ENCODE measurements around the gene LDB2. TPM values are rescaled to one million over a fixed set of nuclear protein-coding genes. Genes with fewer than 3 reads are reported as not detected.
A peak's percentile ranks its signal among the peaks of the same experiment; 100 is the strongest.
"Not testable (repeated sequence)": the region's sequence is repeated elsewhere in the genome, so short reads cannot be mapped to it uniquely, and the experiment has no call there.

LDB2 gene
- total and polyA plus RNA-seq, 4 donors = 11.0 to 128 (median 55.7) TPM

DNA sequence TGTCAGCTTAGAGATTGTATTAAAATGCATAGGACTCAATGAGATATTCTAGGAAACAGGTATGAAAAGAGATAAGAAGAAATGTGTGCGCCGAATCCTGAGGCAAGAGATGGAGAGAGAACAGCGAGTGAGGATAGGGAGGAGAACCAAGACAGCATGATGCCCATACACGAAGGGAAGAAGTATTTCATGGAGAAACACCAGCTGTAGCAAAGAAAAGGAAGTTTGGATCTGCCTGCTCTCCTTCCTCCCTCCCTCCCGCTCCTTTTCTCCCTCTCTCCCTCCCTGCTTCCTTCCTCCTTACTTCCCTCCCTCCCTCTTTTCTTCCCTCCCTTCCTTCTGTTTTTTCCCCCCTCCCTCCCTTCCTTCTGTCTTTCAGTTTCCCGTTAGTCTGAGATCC lies 353.6 kb downstream of the LDB2 start:
- Histone ChIP-seq H3K4me3 (ENCODE audit: low read length in 2 of 2) (no peak overlapping the region), H3K27ac (ENCODE audit: low read depth in 1 of 2, low read length in 2 of 2) (no peak overlapping the region), H3K36me3 (ENCODE audit: control insufficient read depth in 1 of 2, insufficient read depth in 2 of 2, low read length in 1 of 2) (no peaks in the 10 kb centered on the region), H3K27me3 (ENCODE audit: control insufficient read depth in 1 of 2, insufficient read depth in 2 of 2, low read length in 1 of 2) (no peaks in the 10 kb centered on the region), H3K9me3 (ENCODE audit: control insufficient read depth, low read length) (no peaks in the 10 kb centered on the region), H3K4me1 (ENCODE audit: control insufficient read depth in 1 of 2, insufficient read depth in 2 of 2, low read length in 2 of 2) (no peaks in the 10 kb centered on the region)
- DNase-seq = no peak
- intact Hi-C loops (cut with DNase I) = no loop called here
- 84 to 90% methylated on average over 6 of the region's 6 CpGs for WGBS, 2 donors
- ATAC-seq (ENCODE audit: low FRiP score) = no peak

DNA sequence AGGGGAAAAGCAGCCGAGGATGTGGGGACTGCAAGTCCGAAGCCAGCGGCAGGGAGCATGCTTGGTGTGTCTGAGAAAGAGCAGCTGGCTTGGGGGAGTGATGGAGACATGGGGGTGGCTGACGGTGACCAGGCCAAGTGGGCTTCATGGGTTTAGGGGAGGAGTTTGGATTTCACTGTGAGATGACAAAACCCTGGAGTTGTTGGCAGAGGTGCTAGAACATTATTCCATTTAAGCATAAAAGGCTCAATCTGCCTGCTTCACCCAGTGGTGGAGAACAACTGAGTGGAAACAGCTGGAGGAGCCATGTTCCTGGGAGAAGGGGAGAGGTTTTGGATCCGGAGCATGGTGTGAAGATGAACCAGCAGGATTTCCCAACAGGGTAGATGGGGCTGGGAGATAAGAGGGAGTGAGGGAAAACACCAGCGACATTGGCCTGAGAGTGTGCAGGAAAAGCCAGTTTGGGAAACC lies 354.2 kb downstream of the LDB2 start:
- Histone ChIP-seq H3K36me3 (ENCODE audit: control insufficient read depth in 1 of 2, insufficient read depth in 2 of 2, low read length in 1 of 2) (no peaks in the 10 kb centered on the region), H3K9me3 (ENCODE audit: control insufficient read depth, low read length) (no peaks in the 10 kb centered on the region), H3K27me3 (ENCODE audit: control insufficient read depth in 1 of 2, insufficient read depth in 2 of 2, low read length in 1 of 2) (no peaks in the 10 kb centered on the region), H3K4me1 (ENCODE audit: control insufficient read depth in 1 of 2, insufficient read depth in 2 of 2, low read length in 2 of 2) (no peaks in the 10 kb centered on the region), H3K27ac (ENCODE audit: low read depth in 1 of 2, low read length in 2 of 2) (no peak overlapping the region), H3K4me3 (ENCODE audit: low read length in 2 of 2) (no peak overlapping the region)
- 56 to 67% methylated on average over 6 of the region's 6 CpGs for WGBS, 2 donors
- DNase-seq = peak; percentile 53 to 76
- ATAC-seq (ENCODE audit: low FRiP score) = peak; percentile 66
- intact Hi-C loops (cut with DNase I) = no loop called here

DNA sequence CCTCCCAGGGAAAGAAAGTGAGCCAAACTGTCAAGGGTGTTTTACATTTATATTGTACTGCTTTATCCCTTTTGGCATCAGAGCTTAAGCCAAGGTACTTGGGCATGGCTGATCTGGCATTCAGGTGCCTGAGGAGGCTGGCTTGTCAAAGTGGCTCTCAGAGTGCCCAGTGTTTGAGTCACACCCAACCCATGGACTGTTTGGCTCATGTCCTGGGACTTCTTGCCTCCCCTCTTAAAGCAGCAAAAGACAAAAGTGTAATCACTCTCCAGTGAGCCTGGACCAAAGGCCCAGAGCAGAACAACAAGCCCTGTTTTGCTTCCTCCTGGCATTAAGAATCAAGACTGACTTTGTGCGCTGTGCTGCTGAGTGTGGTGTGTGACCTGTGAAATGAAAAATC lies 360.5 kb downstream of the LDB2 start:
- Histone ChIP-seq H3K27me3 (ENCODE audit: control insufficient read depth in 1 of 2, insufficient read depth in 2 of 2, low read length in 1 of 2) (no peaks in the 10 kb centered on the region), H3K9me3 (ENCODE audit: control insufficient read depth, low read length) (no peaks in the 10 kb centered on the region), H3K36me3 (ENCODE audit: control insufficient read depth in 1 of 2, insufficient read depth in 2 of 2, low read length in 1 of 2) (no peaks in the 10 kb centered on the region), H3K4me1 (ENCODE audit: control insufficient read depth in 1 of 2, insufficient read depth in 2 of 2, low read length in 2 of 2) (peaks cover 3 to 4% of the 10 kb centered on the region in 2 donors), H3K4me3 (ENCODE audit: low read length in 2 of 2) (no peak overlapping the region), H3K27ac (ENCODE audit: low read depth in 1 of 2, low read length in 2 of 2) (no peak overlapping the region)
- peak; percentile 24 for ATAC-seq (ENCODE audit: low FRiP score)
- WGBS, 2 donors = 26 to 28% methylated on average over 1 of the region's 1 CpG
- no peak for DNase-seq
- intact Hi-C loops (cut with DNase I) = no loop called here

DNA sequence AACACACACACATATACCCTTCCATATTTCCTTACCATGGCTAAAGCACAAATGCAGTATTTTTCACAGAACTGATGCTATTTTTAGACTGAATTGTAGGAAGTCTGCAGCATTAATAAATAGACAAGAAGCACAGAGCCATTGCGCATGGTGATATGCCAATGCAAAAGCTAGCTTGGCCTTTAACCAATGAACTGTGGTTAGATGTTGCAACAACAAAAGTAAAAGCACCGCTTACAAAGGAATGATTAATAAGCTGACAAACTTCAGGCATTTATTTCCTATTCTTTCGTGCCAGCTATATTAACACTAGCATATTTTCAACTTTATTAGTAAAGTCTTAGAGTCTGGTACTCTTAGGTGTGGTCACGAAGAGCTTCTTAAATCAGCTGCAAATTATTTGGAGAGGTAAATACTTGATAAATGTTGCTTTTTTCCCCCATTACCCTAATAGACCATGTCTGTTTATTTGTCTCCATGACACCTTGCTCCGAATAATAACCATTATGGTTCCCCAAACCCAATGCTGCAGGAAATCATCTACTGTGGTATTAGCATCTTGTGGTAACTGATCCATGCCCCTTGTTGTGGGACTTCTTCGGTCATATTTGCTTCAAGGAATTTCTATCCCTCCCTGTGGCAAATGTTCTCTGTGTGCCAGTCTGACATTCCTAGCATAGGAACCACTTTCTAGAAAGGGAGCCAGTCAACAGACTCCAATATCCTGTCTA lies 366.0 kb downstream of the LDB2 start:
- no peak for DNase-seq
- H3K4me3 ChIP-seq (ENCODE audit: low read length in 2 of 2) = no peak overlapping the region
- intact Hi-C loops (cut with DNase I) = no loop called here
- no peaks in the 10 kb centered on the region for H3K27me3 ChIP-seq (ENCODE audit: control insufficient read depth in 1 of 2, insufficient read depth in 2 of 2, low read length in 1 of 2)
- no peaks in the 10 kb centered on the region for H3K36me3 ChIP-seq (ENCODE audit: control insufficient read depth in 1 of 2, insufficient read depth in 2 of 2, low read length in 1 of 2)
- peak overlapping the region; percentile 32 to 61 for H3K27ac ChIP-seq (ENCODE audit: low read depth in 1 of 2, low read length in 2 of 2)
- WGBS, 2 donors = 20 to 21% methylated on average over 6 of the region's 6 CpGs
- ATAC-seq (ENCODE audit: low FRiP score) = peak; percentile 63
- peaks cover 3 to 7% of the 10 kb centered on the region in 2 donors for H3K4me1 ChIP-seq (ENCODE audit: control insufficient read depth in 1 of 2, insufficient read depth in 2 of 2, low read length in 2 of 2)
- no peaks in the 10 kb centered on the region for H3K9me3 ChIP-seq (ENCODE audit: control insufficient read depth, low read length)

DNA sequence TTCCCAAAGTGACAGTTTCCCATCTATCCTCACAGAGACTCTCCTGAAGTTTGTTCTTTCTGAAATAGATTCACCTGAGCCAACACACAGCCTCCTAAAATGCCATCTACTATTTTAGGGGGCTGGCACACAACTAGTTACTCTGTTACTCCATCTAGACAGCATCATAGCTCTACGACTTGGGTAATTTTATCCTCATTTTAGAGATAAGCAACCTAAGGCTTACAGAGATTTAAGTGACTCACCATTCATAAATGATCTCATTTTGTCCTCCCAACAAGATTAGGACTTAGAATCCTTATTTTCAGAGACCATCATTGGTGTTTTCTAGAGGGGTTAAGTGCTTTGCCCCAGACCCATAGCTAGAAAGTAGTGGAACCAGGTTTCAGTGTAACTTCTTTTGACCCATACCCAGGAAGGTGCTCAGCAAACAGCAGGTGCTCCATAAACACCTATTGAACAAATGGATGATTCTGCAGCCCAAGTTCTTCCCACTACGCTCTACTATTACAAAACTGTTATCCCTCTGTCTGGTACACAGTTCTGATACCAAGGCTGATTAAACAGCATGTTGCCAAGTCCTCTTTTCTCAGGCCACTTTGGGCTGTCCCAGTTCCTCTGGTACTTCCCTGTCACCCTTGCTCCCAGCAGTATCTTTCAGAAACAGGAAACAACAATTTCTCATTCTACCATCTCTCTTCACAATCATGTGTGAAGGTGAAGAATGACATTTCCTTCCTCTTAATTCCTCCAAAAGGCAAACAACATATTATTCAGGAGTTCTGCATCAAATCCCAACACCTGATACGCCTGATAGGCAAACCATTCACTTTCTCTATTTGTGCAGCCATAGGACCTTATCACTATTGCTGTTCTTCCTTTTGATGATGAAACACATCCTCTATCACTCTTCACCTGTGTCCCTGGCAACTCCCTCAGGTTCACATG lies 367.5 kb downstream of the LDB2 start:
- H3K36me3 ChIP-seq (ENCODE audit: control insufficient read depth in 1 of 2, insufficient read depth in 2 of 2, low read length in 1 of 2) = no peaks in the 10 kb centered on the region
- no peaks in the 10 kb centered on the region for H3K27me3 ChIP-seq (ENCODE audit: control insufficient read depth in 1 of 2, insufficient read depth in 2 of 2, low read length in 1 of 2)
- H3K4me1 ChIP-seq (ENCODE audit: control insufficient read depth in 1 of 2, insufficient read depth in 2 of 2, low read length in 2 of 2) = peaks cover 3% of the 10 kb centered on the region in 2 donors
- H3K27ac ChIP-seq (ENCODE audit: low read depth in 1 of 2, low read length in 2 of 2) = no peak overlapping the region
- intact Hi-C loops (cut with DNase I) = no loop called here
- no peak overlapping the region for H3K4me3 ChIP-seq (ENCODE audit: low read length in 2 of 2)
- ATAC-seq (ENCODE audit: low FRiP score) (no peak), DNase-seq (no peak)
- WGBS, 2 donors = 61 to 62% methylated on average over 3 of the region's 3 CpGs
- no peaks in the 10 kb centered on the region for H3K9me3 ChIP-seq (ENCODE audit: control insufficient read depth, low read length)

DNA sequence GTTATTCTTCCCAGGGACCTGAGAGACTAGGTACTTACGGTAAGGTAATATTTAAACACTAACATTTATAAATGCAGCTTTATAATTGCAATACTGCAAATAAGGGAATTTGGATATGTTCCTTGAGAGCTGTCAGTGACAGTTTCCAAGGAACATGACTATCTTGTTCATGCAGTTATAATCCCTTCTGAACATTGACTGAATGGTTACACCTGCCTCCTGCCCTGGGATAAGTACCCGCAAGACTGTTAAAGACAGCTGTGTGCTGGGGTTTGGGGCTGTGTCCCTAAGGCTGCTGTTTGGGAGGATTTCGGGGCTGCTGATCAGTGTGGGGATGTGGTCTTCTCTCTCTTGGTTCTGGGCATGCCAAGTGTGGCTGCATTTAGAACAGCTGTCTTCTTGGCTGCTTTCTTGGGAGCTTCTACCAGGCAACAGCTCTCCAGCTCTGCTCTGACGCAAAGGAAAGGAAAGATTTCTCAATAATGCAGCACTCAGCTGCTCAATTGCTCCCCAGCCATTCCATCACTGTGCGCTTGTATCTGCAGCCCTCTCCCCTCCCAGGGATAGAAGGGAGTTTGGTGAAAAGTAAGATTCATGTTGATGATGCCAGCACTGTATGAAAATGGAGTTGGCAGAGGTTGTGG lies 373.4 kb downstream of the LDB2 start:
- DNase-seq (no peak), ATAC-seq (ENCODE audit: low FRiP score) (peak; percentile 66)
- no peak overlapping the region for H3K27ac ChIP-seq (ENCODE audit: low read depth in 1 of 2, low read length in 2 of 2)

DNA sequence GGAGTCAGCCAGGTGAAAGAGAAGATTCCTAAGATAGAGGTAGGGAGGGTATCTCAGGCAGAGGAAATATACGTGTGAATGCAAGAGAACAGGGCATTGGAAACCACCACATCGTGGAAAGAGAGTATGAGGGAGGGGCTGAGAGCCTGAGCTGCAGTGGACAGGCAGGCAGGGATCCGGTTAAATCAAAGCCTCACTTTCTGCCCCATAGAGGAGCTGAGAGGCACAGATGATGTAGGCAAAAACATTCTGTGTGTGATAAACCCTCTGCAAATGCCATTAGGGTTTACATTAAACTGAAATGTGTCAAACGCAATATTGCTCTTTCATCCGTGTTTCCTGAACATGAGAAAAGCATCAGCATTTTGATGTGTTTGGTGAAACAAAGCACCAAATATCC lies 374.0 kb downstream of the LDB2 start:
- DNase-seq (no peak), ATAC-seq (ENCODE audit: low FRiP score) (no peak)
- no peaks in the 10 kb centered on the region for H3K9me3 ChIP-seq (ENCODE audit: control insufficient read depth, low read length)
- H3K36me3 ChIP-seq (ENCODE audit: control insufficient read depth in 1 of 2, insufficient read depth in 2 of 2, low read length in 1 of 2) = no peaks in the 10 kb centered on the region
- H3K4me1 ChIP-seq (ENCODE audit: control insufficient read depth in 1 of 2, insufficient read depth in 2 of 2, low read length in 2 of 2) = no peaks in the 10 kb centered on the region
- no peak overlapping the region for H3K27ac ChIP-seq (ENCODE audit: low read depth in 1 of 2, low read length in 2 of 2)
- intact Hi-C loops (cut with DNase I) = no loop called here
- WGBS, 2 donors = 71 to 75% methylated on average over 5 of the region's 5 CpGs
- no peak overlapping the region for H3K4me3 ChIP-seq (ENCODE audit: low read length in 2 of 2)
- no peaks in the 10 kb centered on the region for H3K27me3 ChIP-seq (ENCODE audit: control insufficient read depth in 1 of 2, insufficient read depth in 2 of 2, low read length in 1 of 2)

More for the DNA sequence above, 373.4 kb downstream of the LDB2 start:
- Histone ChIP-seq H3K4me1 (ENCODE audit: control insufficient read depth in 1 of 2, insufficient read depth in 2 of 2, low read length in 2 of 2) (no peaks in the 10 kb centered on the region), H3K36me3 (ENCODE audit: control insufficient read depth in 1 of 2, insufficient read depth in 2 of 2, low read length in 1 of 2) (no peaks in the 10 kb centered on the region), H3K4me3 (ENCODE audit: low read length in 2 of 2) (no peak overlapping the region), H3K27me3 (ENCODE audit: control insufficient read depth in 1 of 2, insufficient read depth in 2 of 2, low read length in 1 of 2) (no peaks in the 10 kb centered on the region), H3K9me3 (ENCODE audit: control insufficient read depth, low read length) (no peaks in the 10 kb centered on the region)
- intact Hi-C loops (cut with DNase I) = no loop called here
- WGBS, 2 donors = 88 to 91% methylated on average over 5 of the region's 5 CpGs

DNA sequence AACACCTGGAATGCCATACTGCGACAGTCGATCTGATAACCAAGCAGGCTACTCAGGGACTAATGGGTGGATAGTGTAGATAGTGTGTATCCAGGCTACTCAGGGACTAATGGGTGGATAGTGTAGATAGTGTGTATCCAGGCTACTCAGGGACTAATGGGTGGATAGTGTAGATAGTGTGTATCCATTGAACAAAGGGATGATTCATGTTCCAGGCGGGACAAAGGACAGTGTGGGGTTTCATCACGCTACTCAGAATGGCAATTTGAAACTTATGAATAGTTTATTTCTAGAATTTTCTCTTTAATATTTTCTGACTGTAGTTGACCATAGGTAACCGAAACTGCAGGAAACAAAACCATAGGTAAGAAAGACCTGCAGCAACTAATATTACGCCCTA lies 374.9 kb downstream of the LDB2 start:
- H3K4me1 ChIP-seq (ENCODE audit: control insufficient read depth in 1 of 2, insufficient read depth in 2 of 2, low read length in 2 of 2); ATAC-seq (ENCODE audit: low FRiP score); H3K9me3 ChIP-seq (ENCODE audit: control insufficient read depth, low read length); H3K36me3 ChIP-seq (ENCODE audit: control insufficient read depth in 1 of 2, insufficient read depth in 2 of 2, low read length in 1 of 2); H3K27ac ChIP-seq (ENCODE audit: low read depth in 1 of 2, low read length in 2 of 2); intact Hi-C loops (cut with DNase I); H3K4me3 ChIP-seq (ENCODE audit: low read length in 2 of 2); DNase-seq; H3K27me3 ChIP-seq (ENCODE audit: control insufficient read depth in 1 of 2, insufficient read depth in 2 of 2, low read length in 1 of 2): not testable (repeated sequence)
- WGBS, 2 donors = 96 to 97% methylated on average over 6 of the region's 6 CpGs
